Measurements from ENCODE around the gene ECE1.
A peak's percentile ranks its signal among the peaks of the same experiment; 100 is the strongest.

Gene ECE1

GRCh38 chr1:21325731-21326387, 35.6 kb upstream of the ECE1 start:
- no peak for DNase-seq (ENCODE audit: low read depth in 2 of 2)

DNA sequence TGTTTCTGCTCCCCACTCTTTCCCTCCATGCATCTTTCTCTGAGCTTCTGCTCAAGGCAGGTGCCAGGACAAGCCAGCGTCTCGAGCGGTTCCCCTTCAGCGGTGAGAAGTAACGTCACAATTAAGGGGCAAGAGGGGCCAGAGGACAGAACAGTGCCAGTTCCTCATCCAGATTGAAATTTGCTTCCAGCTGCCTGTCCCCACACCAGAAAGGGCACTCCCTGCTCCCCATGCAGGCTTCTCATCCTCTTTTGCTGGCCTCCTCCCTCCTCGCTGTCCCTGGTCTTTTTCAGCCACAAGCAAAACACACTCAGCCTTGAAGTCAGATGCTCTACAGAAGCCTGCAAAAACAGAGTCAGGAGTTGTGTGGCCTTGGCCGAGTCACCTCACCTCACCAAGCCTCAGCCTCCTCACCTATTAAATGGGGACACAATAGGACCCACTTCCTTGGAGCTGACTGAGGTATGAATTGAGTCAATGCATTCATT, 35.0 kb upstream of the ECE1 start:
- no peak for DNase-seq (ENCODE audit: low read depth in 2 of 2)

GRCh38 chr1:21324368-21325141, 34.3 kb upstream of the ECE1 start:
- peak; percentile 70 to 71 for DNase-seq (ENCODE audit: low read depth in 2 of 2)

DNA sequence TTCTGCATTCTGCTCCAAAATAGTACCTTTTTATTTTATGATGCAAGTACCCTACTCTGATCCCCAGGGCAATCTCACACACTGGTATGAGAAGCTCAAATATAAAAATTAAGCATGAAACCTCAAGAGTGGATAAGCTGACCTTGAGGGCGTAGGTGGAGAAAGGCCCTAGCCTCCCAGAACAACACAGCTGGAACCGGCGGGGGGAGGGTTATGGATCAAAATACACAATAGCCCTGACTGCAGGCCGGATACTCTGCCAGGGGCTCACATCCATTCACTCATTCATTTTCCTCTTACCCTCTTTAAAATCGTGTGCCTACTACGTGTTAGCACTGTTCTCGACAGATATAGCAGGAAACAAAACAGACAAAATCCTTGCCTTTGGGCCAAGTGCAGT, 32.8 kb upstream of the ECE1 start:
- DNase-seq (ENCODE audit: low read depth in 2 of 2), result no peak

DNA sequence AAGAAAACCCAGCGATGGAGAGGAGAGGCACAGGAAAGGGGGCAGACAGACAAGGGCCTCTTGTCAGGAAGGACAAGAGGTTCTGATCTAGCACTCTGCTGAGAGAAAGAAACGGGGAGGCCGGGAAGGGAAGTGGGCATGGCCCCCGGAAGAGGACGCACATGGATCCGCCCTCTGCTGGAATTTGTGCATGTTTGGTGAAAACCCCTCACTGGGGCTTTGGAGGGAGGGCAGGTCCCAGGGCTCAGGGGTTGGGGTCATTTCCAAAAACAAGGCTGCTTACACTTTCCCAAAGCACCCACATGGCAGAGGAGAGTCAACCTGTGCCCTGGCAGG, 32.4 kb upstream of the ECE1 start:
- DNase-seq (ENCODE audit: low read depth in 2 of 2), result no peak

DNA sequence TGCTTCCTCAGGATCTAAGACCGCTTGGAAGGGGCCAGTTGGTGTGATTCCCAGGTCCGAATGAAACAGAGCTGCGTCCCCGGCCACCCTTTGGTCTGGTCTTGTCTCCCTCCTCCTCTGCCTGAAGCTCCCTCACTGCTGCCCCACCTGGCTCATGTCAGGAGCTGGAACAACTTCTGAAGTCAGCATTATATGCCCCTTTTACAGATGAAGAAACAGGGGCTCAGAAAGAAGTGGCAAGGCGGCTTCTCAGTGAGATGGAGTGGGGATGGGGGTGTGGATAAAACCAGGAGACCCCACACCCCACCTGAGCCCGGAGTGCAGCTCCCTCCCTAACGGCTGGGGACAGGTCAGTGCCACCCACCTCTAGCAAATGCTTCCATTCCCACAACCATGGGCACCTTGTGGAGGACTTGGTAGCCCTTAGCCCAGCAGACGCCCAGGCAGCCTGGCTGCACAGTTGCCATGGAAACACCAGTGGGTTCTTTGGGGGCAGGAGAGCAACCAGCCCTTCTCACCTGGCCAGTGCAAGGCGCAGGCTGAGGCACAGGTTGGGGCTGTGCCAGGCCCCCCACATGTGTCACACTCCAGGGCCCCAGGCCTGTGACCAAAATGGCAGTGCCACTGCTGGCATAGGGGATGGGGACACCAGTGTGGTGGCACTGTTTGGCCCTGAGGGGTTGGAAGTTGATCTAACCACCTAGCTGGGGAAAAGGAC, 31.9 kb upstream of the ECE1 start:
- no peak for DNase-seq (ENCODE audit: low read depth in 2 of 2)

GRCh38 chr1:21320410-21321108, 30.3 kb upstream of the ECE1 start:
- DNase-seq (ENCODE audit: low read depth in 2 of 2), result no peak

- no peak for DNase-seq (ENCODE audit: low read depth in 2 of 2)
Observed at GRCh38 chr1:21319447-21320407, 29.5 kb upstream of the ECE1 start.

- DNase-seq (ENCODE audit: low read depth in 2 of 2), result no peak
Observed at GRCh38 chr1:21318714-21319159, 28.5 kb upstream of the ECE1 start.

DNA sequence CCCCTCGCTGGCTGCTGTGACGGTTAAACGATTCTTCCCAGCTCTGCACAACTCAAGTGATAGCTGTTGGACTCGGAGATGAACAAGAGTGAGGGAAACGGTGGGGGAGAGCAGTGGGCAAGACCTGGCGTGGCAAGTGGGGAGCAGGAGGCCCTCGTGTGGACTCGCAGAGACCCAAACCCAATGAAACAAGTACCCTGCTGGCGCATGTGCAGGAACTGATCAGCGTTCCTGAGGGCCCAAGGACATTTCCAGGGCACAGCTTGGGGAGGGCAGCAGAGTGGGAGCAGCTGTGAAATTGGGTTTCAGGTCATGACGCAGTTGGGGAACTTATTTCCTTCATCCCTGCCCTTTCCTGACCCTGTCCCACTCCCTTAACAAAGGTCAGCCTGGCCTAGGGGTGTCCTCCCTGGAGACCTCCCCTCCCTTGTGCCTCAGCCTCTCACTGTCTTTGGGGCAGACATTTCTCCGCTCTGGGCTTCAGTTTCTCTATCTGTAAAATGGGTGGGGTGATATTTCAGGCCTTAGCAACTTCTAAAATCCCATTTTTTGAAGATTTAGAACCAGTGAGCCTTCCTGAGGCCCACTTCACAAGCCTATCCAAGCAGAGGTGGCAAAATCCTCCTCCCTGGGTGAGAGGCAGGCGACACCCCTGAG, 27.9 kb upstream of the ECE1 start:
- no peak for DNase-seq (ENCODE audit: low read depth in 2 of 2)

DNA sequence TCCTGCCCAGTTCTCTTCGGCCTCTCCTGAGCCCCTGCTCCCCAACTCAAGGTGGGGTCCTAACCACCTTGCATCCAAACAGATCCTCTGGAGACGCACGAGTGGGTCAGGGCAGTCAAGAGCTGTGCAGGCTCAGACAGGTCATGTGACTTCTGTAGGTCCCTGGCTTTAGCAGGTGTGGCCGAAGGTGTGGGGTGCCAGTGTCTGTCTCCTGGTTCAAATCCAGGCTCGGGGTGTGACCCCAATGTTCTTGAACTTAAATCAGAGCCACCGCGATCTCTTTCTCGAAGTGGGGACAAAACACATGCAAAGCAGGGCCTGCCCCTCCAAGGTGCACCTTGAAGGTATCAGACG, 27.4 kb upstream of the ECE1 start:
- no peak for DNase-seq (ENCODE audit: low read depth in 2 of 2)

DNA sequence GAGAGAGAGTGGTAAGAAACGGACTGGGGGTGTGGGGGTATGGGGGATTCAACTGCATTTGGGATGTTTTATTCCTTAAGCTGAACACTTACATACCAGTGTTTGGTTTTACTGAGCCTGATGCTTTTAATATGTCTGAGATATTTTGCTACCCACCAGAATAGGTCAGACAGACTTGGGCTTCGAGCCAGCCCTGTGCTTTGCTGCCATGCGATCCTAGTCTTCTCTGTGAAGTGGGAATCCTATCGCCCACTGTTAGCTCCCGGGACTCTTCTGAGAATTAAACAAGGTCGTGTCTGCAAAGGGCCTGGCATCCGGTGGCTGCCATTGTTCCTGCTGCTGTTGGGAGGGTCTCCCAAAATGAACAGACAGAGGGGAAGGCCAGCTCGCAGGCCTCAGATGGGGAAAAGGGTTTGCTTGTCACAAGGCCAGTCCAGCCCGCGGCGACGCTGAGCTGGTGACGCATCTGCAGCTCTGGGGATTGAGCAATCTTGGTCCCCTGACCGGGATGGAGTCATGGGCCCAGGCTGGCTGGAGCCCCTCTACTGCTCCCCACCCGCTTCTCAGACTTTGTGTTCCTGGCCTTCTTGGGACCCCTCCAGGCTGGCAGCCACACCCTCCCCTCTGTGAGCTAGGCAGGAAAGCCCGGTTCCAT, 26.9 kb upstream of the ECE1 start:
- no peak for DNase-seq (ENCODE audit: low read depth in 2 of 2)

DNA sequence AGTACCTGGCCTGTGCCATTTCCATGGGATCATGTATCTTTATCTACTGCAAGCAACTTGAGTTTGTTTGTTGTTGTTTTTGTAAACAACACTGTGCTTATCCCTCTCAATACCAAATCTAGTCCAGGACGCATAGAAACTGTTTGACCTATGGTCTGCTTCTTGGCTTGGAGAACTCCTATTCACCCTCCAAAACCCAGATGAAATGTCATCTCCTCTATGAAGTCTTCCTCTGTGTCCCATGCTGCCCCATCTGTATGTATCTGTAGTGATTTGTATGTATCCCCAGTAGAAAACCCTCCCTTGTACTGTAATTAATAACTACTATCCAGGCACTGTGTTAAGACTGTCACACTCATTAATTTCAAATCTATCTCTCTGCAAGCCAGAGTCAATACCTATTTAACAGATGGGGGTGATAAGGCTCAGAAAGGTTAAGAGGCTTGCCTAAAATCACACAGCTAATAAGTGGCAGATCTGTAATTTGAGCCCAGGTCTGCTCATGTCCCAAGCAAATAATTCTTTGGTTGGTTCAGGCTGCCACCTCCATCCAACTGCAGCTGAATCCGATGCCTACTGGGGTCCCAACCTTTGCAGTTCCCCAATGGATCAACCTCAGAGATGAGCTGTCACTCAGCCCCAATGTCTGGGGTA, 24.6 kb upstream of the ECE1 start:
- no peak for DNase-seq (ENCODE audit: low read depth in 2 of 2)

- no peak for DNase-seq (ENCODE audit: low read depth in 2 of 2)
Observed at GRCh38 chr1:21313886-21314721, 23.8 kb upstream of the ECE1 start.

GRCh38 chr1:21313203-21313885, 23.1 kb upstream of the ECE1 start:
- no peak for DNase-seq (ENCODE audit: low read depth in 2 of 2)

- no peak for DNase-seq (ENCODE audit: low read depth in 2 of 2)
Observed at GRCh38 chr1:21312407-21312992, 22.2 kb upstream of the ECE1 start.

DNA sequence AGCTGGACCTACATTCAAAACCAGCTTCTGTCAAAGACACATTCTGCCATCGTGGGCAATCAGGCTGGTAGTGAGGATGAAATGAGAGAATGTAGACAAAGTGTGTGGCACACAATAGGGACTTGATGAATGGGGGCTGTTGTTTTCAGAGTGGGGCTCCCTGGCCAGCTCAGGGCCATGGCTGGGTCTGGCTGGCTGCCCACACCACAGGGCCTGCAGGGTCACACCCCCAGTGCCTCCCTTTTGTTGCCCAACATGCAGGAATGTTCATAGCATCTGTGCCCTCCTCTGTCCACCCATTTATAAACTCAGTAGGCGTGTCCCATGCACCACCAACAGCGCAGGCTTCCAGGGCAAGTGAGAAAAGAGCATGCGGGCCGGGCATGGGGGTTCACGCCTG, 20.8 kb upstream of the ECE1 start:
- DNase-seq (ENCODE audit: low read depth in 2 of 2), result no peak
